GM12878 (cell line): ENCODE measurements around the gene COMMD3. TPM values are rescaled to one million over a fixed set of nuclear protein-coding genes. Genes with fewer than 3 reads are reported as not detected.

Source experiments
- ATAC-seq: fragments of 200-7000 bp; cut with Tn5 transposase; 3 replicates; pipeline ENCODE4 v1.9.1; 2020; ENCODE audit warnings: mild to moderate bottlenecking, moderate library complexity
- BruUV-seq: library from RNA; stranded (reverse); fragments of 400-500 nt; replicated peaks from 2 replicates; lab custom pipeline; 2021; lab: Mats Ljungman, UMichigan
- CTCF ChIA-PET: fragments of 300-600 bp; sonication (Branson Sonifier 250); formaldehyde crosslinking; extraction: SDS; loops from one replicate; lab custom pipeline; 2021; ENCODE audit warnings: inconsistent platforms; lab: Yijun Ruan, JAX
- POLR2A ChIA-PET: fragments of 350-600 bp; formaldehyde crosslinking; extraction: SDS; loops from one replicate; lab custom pipeline; 2021; ENCODE audit warnings: inconsistent platforms; lab: Charles Lee
- RAD21 ChIA-PET: fragments of 300-600 bp; sonication (Branson Sonifier 250); formaldehyde crosslinking; loops from one replicate; lab custom pipeline; 2023; ENCODE audit warnings: antibody characterized with exemption; ENCODE audit not compliant: unreplicated experiment; lab: Charles Lee
- SMC1A ChIA-PET: fragments of 300-600 bp; sonication (Branson Sonifier 250); formaldehyde crosslinking; loops from one replicate; lab custom pipeline; 2023; ENCODE audit not compliant: unreplicated experiment, uncharacterized antibody; lab: Charles Lee
- DNase-seq: peaks from one replicate; pipeline ENCODE4 v3.0.0-alpha.2; 2011; ENCODE audit warnings: low read depth, low spot score
- FAIRE-seq: peaks from 3 replicates; lab custom pipeline; 2011; peaks lifted over from hg19 to GRCh38; lab: Jason Lieb, UNC
- H2AFZ ChIP-seq: 2 replicates; pipeline ENCODE4 v1.6.0; 2011; ENCODE audit warnings: low read depth, low read length, control low read depth; ENCODE audit not compliant: control insufficient read depth
- H3K27ac ChIP-seq: 2 replicates; pipeline ENCODE4 v1.5.1; 2011; ENCODE audit warnings: control low read depth; ENCODE audit not compliant: control insufficient read depth, insufficient read depth
- H3K27me3 ChIP-seq, 2 experiments: replicated peaks in 1 of 2; 2 replicates each; pipeline versions ENCODE4 v1.6.0 to v1.6.1; 2011; ENCODE audit warnings: low read length in 1 of 2; ENCODE audit not compliant: control insufficient read depth in 2 of 2, insufficient read depth in 2 of 2
- H3K36me3 ChIP-seq, 2 experiments: 2 replicates each; pipeline ENCODE4 v1.5.1; 2011; ENCODE audit warnings: low read length in 1 of 2; ENCODE audit not compliant: control insufficient read depth in 2 of 2, insufficient read depth in 2 of 2
- H3K4me1 ChIP-seq: 2 replicates; pipeline ENCODE4 v1.6.1; 2011; ENCODE audit warnings: mild to moderate bottlenecking, low read length, moderate library complexity, mixed read lengths; ENCODE audit not compliant: control insufficient read depth, insufficient read depth
- H3K4me2 ChIP-seq: 2 replicates; pipeline ENCODE4 v1.6.0; 2011; ENCODE audit warnings: control low read depth; ENCODE audit not compliant: control insufficient read depth, insufficient read depth
- H3K4me3 ChIP-seq: fragments of 200-600 bp; sonication (generic); 2 replicates; pipeline ENCODE4 v1.5.1; 2016
- H3K79me2 ChIP-seq: 2 replicates; pipeline ENCODE4 v1.6.0; 2011; ENCODE audit warnings: low read length; ENCODE audit not compliant: control insufficient read depth, insufficient read depth
- H3K9ac ChIP-seq: 2 replicates; pipeline ENCODE4 v1.8.0; 2011; ENCODE audit warnings: low read length, control low read depth, mixed read lengths; ENCODE audit not compliant: control insufficient read depth, insufficient read depth
- H3K9me3 ChIP-seq: replicated peaks from 3 replicates; pipeline ENCODE4 v1.5.1; 2011; ENCODE audit warnings: mild to moderate bottlenecking, low read length; ENCODE audit not compliant: control insufficient read depth, insufficient read depth
- H4K20me1 ChIP-seq: 2 replicates; pipeline ENCODE4 v1.6.0; 2011; ENCODE audit not compliant: control insufficient read depth, insufficient read depth
- BACH1 ChIP-seq: fragments of 450-650 bp; IDR thresholded peaks from 2 replicates; pipeline ENCODE4 v1.6.1; 2017; ENCODE audit warnings: mild to moderate bottlenecking, borderline replicate concordance
- E4F1 ChIP-seq: fragments of 450-650 bp; IDR thresholded peaks from 2 replicates; pipeline ENCODE4 v1.6.1; 2018; ENCODE audit warnings: borderline replicate concordance, mild to moderate bottlenecking; ENCODE audit not compliant: partially characterized antibody
- FOS ChIP-seq: IDR thresholded peaks from 3 replicates; pipeline ENCODE4 v1.6.1; 2011; ENCODE audit warnings: borderline replicate concordance; ENCODE audit not compliant: insufficient read length; ENCODE audit errors: extremely low read depth
- IRF4 ChIP-seq: IDR thresholded peaks from 2 replicates; pipeline ENCODE4 v1.6.1; 2011; ENCODE audit warnings: low read depth, low read length
- MYB ChIP-seq: fragments of 150-350 bp; IDR thresholded peaks from 2 replicates; pipeline ENCODE4 v1.6.1; 2014; ENCODE audit warnings: mild to moderate bottlenecking, low read depth, low read length, borderline replicate concordance
- NKRF ChIP-seq: fragments of 450-650 bp; conservative IDR thresholded peaks from 2 replicates; pipeline ENCODE4 v1.6.1; 2017; ENCODE audit warnings: mild to moderate bottlenecking, moderate library complexity
- NR2C1 ChIP-seq: fragments of 450-650 bp; IDR thresholded peaks from 2 replicates; pipeline ENCODE4 v1.6.1; 2017; ENCODE audit warnings: antibody characterized with exemption, mild to moderate bottlenecking, moderate library complexity
- PKNOX1 ChIP-seq: fragments of 450-650 bp; IDR thresholded peaks from 2 replicates; pipeline ENCODE4 v1.6.1; 2016; ENCODE audit warnings: mild to moderate bottlenecking
- RUNX3 ChIP-seq: IDR thresholded peaks from 2 replicates; pipeline ENCODE4 v1.6.1; 2012; ENCODE audit warnings: low read length, inconsistent platforms
- SKIL ChIP-seq: fragments of 450-650 bp; IDR thresholded peaks from 2 replicates; pipeline ENCODE4 v1.6.1; 2017; ENCODE audit warnings: mild to moderate bottlenecking, low read depth, inconsistent platforms; ENCODE audit not compliant: poor library complexity, severe bottlenecking
- ZBTB4 ChIP-seq: fragments of 450-650 bp; formaldehyde crosslinking; IDR thresholded peaks from 2 replicates; pipeline ENCODE4 v1.4.0; 2022; ENCODE audit warnings: mild to moderate bottlenecking, moderate library complexity
- WGBS: methylation state at CpG from one replicate; pipeline ENCODE4 v1.1.6; 2016; ENCODE audit warnings: low lambda C conversion rate; ENCODE audit not compliant: insufficient replicate concordance, insufficient coverage; ENCODE audit errors: missing lambda C conversion rate; 5-methylcytosine and 5-hydroxymethylcytosine counted together
- in situ Hi-C: fragments of 300-500 bp; cut with MboI; formaldehyde crosslinking; loops from 9 replicates; pipeline ENCODE4 v1.14.3; 2018; ENCODE audit warnings: mixed read lengths
- intact Hi-C: fragments of 100-400 bp; cut with micrococcal nuclease; formaldehyde crosslinking; loops from one replicate; pipeline ENCODE4 v1.14.2; 2022; ENCODE audit not compliant: unreplicated experiment
- polyA plus RNA-seq, 11 experiments: library from polyadenylated mRNA; depleted of rRNA in 4 of 11; unstranded in 6 of 11; stranded (reverse) in 5 of 11; fragments of >200 nt; fragmentation: Nextera tagmentation in 4 of 11; fragmentation: Illumina TruSeq in 1 of 11; extraction: Ambion mirVana in 4 of 11; extraction: Trizol in 1 of 11; gene quantifications; 1 replicate in 1 of 11; 2 replicates in 10 of 11; pipeline versions ENCODE4 v1.2.1 to v1.2.3, GENCODE V29; 2011 to 2016; ENCODE audit warnings: inconsistent platforms in 2 of 11, missing spikeins in 2 of 11, low read depth in 1 of 11
- total RNA-seq, 4 experiments: library from RNA; depleted of rRNA in 3 of 4; stranded (reverse); fragments of >200 nt in 3 of 4; fragmentation: Illumina TruSeq in 1 of 4; extraction: Trizol in 1 of 4; gene quantifications; 2 replicates each; pipeline versions ENCODE4 v1.2.1 to v1.2.3, GENCODE V29; 2013 to 2021

Gene COMMD3
- total and polyA plus RNA-seq, 10 of the 15 experiments (the other 5 are each of a cell fraction or from before 2014, with no cell fraction given) = 64.5 to 248 (median 84.4) TPM

- CTCF ChIA-PET = no interaction called here
- TF ChIP-seq MYB (no peak), IRF4 (no peak), FOS (no peak), E4F1 (no peak), PKNOX1 (no peak), BACH1 (no peak), NR2C1 (no peak), ZBTB4 (CRISPR knock-in tag) (no peak), NKRF (no peak), RUNX3 (0 out of 2 replicates have a peak, but pooled peaks have one; percentile 13), SKIL (no peak)
These were observed 17.2 kb downstream of the COMMD3 start for GRCh38 chr10:22333167-22333974.

More at GRCh38 chr10:22333167-22333974, 17.2 kb downstream of the COMMD3 start:
- ATAC-seq (no peak), DNase-seq (no peak), FAIRE-seq (no peak)
- intact Hi-C loops = no loop called here
- no TSS peak for BruUV-seq
- H4K20me1 ChIP-seq = no peaks in the 10 kb centered on the region
- POLR2A ChIA-PET = no interaction called here
- peaks cover 24% of the 10 kb centered on the region for H3K4me1 ChIP-seq
- H2AFZ ChIP-seq = peak overlapping the region; percentile 34; the same call in 1 of the 2 replicates
- RAD21 ChIA-PET = no interaction called here
- no peaks in the 10 kb centered on the region; the same call in 2 of the 3 replicates for H3K9me3 ChIP-seq
- 52% methylated on average over 25 of the region's 25 CpGs for WGBS
- H3K4me3 ChIP-seq = peak overlapping the region; percentile 4; the same call in 1 of the 2 replicates
- H3K4me2 ChIP-seq = peak overlapping the region; percentile 66
- H3K79me2 ChIP-seq = no peaks in the 10 kb centered on the region
- H3K36me3 ChIP-seq = peaks cover 2 to 13% of the 10 kb centered on the region in 2 experiments; a peak in 3 of 4 replicates
- H3K27ac ChIP-seq = no peak overlapping the region
- in situ Hi-C loops = no loop called here
- SMC1A ChIA-PET = no interaction called here
- peaks cover 8 to 19% of the 10 kb centered on the region in 2 experiments for H3K27me3 ChIP-seq
- H3K9ac ChIP-seq = no peak overlapping the region
